HG03066 (cell line): ENCODE results near the gene FAM20B.
A peak's percentile ranks its signal among the peaks of the same experiment; 100 is the strongest.

Source experiments
- ATAC-seq: cut with Tn5 transposase; IDR thresholded peaks from one replicate; pipeline ENCODE4 v1.9.1; 2021; ENCODE audit warnings: low read depth; ENCODE audit not compliant: unreplicated experiment

FAM20B gene

GRCh38 chr1:179047636-179047997 is 21.9 kb downstream of the FAM20B start:
- no peak for ATAC-seq

- no peak for ATAC-seq
Observed at GRCh38 chr1:179048339-179049124, 22.8 kb downstream of the FAM20B start.

- no peak for ATAC-seq
Observed at GRCh38 chr1:179052776-179053175, 27.1 kb downstream of the FAM20B start.

- no peak for ATAC-seq
Observed at GRCh38 chr1:179053486-179053885, 27.8 kb downstream of the FAM20B start.

GRCh38 chr1:179055937-179056336 is 30.2 kb downstream of the FAM20B start:
- ATAC-seq = no peak

- ATAC-seq = no peak
Observed at GRCh38 chr1:179058487-179059483, 33.1 kb downstream of the FAM20B start.

- ATAC-seq = no peak
Observed at GRCh38 chr1:179061360-179062282, 35.9 kb downstream of the FAM20B start.

GRCh38 chr1:179066471-179066870 is 40.8 kb downstream of the FAM20B start:
- ATAC-seq = no peak

GRCh38 chr1:179077396-179077795 is 51.7 kb downstream of the FAM20B start:
- no peak for ATAC-seq

- ATAC-seq = no peak
Observed at GRCh38 chr1:179079113-179079761, 53.5 kb downstream of the FAM20B start.

GRCh38 chr1:179080866-179081686 is 55.4 kb downstream of the FAM20B start:
- ATAC-seq = peak; percentile 17

GRCh38 chr1:179081687-179082332 is 56.1 kb downstream of the FAM20B start, which contains the start of gene TOR3A:
Gene TOR3A, plus strand, starts transcription at chr1:179082070. Its CDS starts 59 bp downstream, at chr1:179082129.
- ATAC-seq = peak; percentile 85

GRCh38 chr1:179082333-179082998 is 56.8 kb downstream of the FAM20B start:
- peak; percentile 9 for ATAC-seq

- no peak for ATAC-seq
Observed at GRCh38 chr1:179082999-179083335, 57.3 kb downstream of the FAM20B start.

GRCh38 chr1:179083533-179083932 is 57.8 kb downstream of the FAM20B start:
- no peak for ATAC-seq

- ATAC-seq = no peak
Observed at GRCh38 chr1:179087665-179088064, 62.0 kb downstream of the FAM20B start.

- no peak for ATAC-seq
Observed at GRCh38 chr1:179089827-179090482, 64.3 kb downstream of the FAM20B start.

- no peak for ATAC-seq
Observed at GRCh38 chr1:179090522-179090921, 64.8 kb downstream of the FAM20B start.
